Smooth muscle cell (in vitro differentiated cells): ENCODE data around the gene KLC4. TPM values are rescaled to one million over a fixed set of nuclear protein-coding genes. Genes with fewer than 3 reads are reported as not detected.
A peak's percentile ranks its signal among the peaks of the same experiment; 100 is the strongest.

Experiments used
- DNase-seq: peaks from one replicate; lab custom pipeline; 2025; ENCODE audit not compliant: unreplicated experiment; lab: John Stamatoyannopoulos, UW
- H2AFZ ChIP-seq: fragments of 200-600 bp; sonication (generic); 2 replicates; pipeline ENCODE4 v1.6.0; 2016; ENCODE audit warnings: antibody characterized with exemption, low read depth, mild to moderate bottlenecking
- H3F3A ChIP-seq: fragments of 200-600 bp; sonication (generic); 2 replicates; pipeline ENCODE4 v1.6.0; 2017; ENCODE audit warnings: antibody characterized with exemption, low read depth
- H3K27ac ChIP-seq: fragments of 200-600 bp; sonication (generic); 2 replicates; pipeline ENCODE4 v1.5.1; 2016; ENCODE audit warnings: low read depth, mild to moderate bottlenecking
- H3K27me3 ChIP-seq: fragments of 200-600 bp; sonication (generic); 2 replicates; pipeline ENCODE4 v1.6.1; 2016; ENCODE audit warnings: low read depth, mild to moderate bottlenecking
- H3K36me3 ChIP-seq: fragments of 200-600 bp; sonication (generic); 2 replicates; pipeline ENCODE4 v1.5.1; 2016; ENCODE audit warnings: low read depth
- H3K4me1 ChIP-seq: fragments of 200-600 bp; sonication (generic); 2 replicates; pipeline ENCODE4 v1.5.1; 2016; ENCODE audit warnings: low read depth
- H3K4me2 ChIP-seq: fragments of 200-600 bp; sonication (generic); 2 replicates; pipeline ENCODE4 v1.6.0; 2016; ENCODE audit warnings: mild to moderate bottlenecking
- H3K4me3 ChIP-seq: fragments of 200-600 bp; sonication (generic); 2 replicates; pipeline ENCODE4 v1.5.1; 2016; ENCODE audit warnings: mild to moderate bottlenecking
- H3K79me2 ChIP-seq: fragments of 200-600 bp; sonication (generic); 2 replicates; pipeline ENCODE4 v1.6.0; 2016; ENCODE audit warnings: low read depth, mild to moderate bottlenecking
- H3K9ac ChIP-seq: fragments of 200-600 bp; sonication (generic); 2 replicates; pipeline ENCODE4 v1.6.0; 2016; ENCODE audit warnings: low read depth
- H3K9me3 ChIP-seq: fragments of 200-600 bp; sonication (generic); replicated peaks from 2 replicates; pipeline ENCODE4 v1.5.1; 2016; ENCODE audit warnings: low read depth
- H4K20me1 ChIP-seq: fragments of 200-600 bp; sonication (generic); 2 replicates; pipeline ENCODE4 v1.6.0; 2016; ENCODE audit warnings: low read depth
- WGBS: methylation state at CpG from one replicate; pipeline ENCODE4 v1.1.7; 2016; ENCODE audit warnings: low lambda C conversion rate; 5-methylcytosine and 5-hydroxymethylcytosine counted together
- polyA plus RNA-seq: library from polyadenylated mRNA; unstranded; fragments of >200 nt; fragmentation: Nextera tagmentation; extraction: Ambion mirVana; gene quantifications from 2 replicates; pipeline ENCODE4 v1.2.1, GENCODE V29; 2016
- total RNA-seq: library from RNA; depleted of rRNA; stranded (reverse); fragments of >200 nt; gene quantifications from 2 replicates; pipeline ENCODE4 v1.2.3, GENCODE V29; 2014
- TF ChIP-seq, protein P1 (sequence below): fragments of 200-600 bp; sonication (generic); IDR thresholded peaks from 2 replicates; pipeline ENCODE4 v1.5.1; 2017; ENCODE audit warnings: borderline replicate concordance, mild to moderate bottlenecking, antibody characterized with exemption; ENCODE audit not compliant: insufficient read depth, poor library complexity, severe bottlenecking

Gene KLC4
- total and polyA plus RNA-seq, 2 experiments from 2014 or later: 20.0 to 25.7 TPM

DNA sequence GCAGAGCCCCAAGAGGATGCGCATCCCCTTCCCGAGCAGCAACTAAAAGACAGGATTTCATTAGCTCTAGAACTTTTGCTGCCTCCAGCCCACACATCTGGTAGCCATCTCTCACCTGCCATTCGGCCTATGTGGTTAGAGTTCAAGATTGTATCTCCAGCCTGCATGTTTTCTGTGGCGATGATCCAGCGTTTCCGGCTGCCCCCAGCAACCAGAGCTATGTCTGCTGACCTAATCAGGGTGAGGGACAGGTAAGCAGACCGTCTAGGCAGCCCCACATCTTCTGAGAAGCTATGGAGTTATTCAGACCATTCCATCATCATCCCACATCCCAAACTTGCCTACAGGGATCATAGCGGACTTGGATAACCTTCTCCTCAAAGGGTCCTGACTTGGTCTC is 3.5 kb upstream of the KLC4 start:
- peaks cover 27% of the 10 kb centered on the region for H3K4me1 ChIP-seq
- no peak overlapping the region for H3K4me3 ChIP-seq
- no peaks in the 10 kb centered on the region for H4K20me1 ChIP-seq
- no peaks in the 10 kb centered on the region for H3K36me3 ChIP-seq
- no peaks in the 10 kb centered on the region for H3K9me3 ChIP-seq
- H2AFZ ChIP-seq: no peak overlapping the region
- H3K9ac ChIP-seq: no peak overlapping the region
- 84% methylated on average over 8 of the region's 8 CpGs for WGBS
- H3K79me2 ChIP-seq: peaks cover 45% of the 10 kb centered on the region
- TF ChIP-seq, protein P1, sequence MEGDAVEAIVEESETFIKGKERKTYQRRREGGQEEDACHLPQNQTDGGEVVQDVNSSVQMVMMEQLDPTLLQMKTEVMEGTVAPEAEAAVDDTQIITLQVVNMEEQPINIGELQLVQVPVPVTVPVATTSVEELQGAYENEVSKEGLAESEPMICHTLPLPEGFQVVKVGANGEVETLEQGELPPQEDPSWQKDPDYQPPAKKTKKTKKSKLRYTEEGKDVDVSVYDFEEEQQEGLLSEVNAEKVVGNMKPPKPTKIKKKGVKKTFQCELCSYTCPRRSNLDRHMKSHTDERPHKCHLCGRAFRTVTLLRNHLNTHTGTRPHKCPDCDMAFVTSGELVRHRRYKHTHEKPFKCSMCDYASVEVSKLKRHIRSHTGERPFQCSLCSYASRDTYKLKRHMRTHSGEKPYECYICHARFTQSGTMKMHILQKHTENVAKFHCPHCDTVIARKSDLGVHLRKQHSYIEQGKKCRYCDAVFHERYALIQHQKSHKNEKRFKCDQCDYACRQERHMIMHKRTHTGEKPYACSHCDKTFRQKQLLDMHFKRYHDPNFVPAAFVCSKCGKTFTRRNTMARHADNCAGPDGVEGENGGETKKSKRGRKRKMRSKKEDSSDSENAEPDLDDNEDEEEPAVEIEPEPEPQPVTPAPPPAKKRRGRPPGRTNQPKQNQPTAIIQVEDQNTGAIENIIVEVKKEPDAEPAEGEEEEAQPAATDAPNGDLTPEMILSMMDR: no peak
- peaks cover 2% of the 10 kb centered on the region for H3F3A ChIP-seq
- no peak for DNase-seq
- no peaks in the 10 kb centered on the region for H3K27me3 ChIP-seq
- H3K27ac ChIP-seq: no peak overlapping the region
- no peak overlapping the region for H3K4me2 ChIP-seq

DNA sequence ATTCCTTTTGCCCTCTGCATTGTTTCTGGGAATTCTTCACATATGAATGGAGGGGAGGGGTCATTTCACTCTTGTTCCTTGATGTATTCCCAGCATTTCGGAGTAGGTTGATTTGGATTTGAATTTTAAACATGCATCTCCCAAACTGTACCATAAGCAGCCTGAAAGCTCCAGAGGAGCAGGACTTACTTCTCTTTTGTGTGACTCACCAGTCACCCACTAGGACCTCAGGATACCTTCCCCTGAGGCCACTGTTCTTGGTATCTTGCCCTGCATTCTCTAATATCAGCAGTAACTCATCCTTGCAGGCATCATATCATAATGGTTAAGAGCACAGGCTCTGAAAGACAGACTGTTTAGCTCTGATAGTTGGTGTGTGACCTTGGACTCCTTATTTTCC is 900 bp upstream of the KLC4 start:
- DNase-seq: no peak
- H3F3A ChIP-seq: peaks cover 2% of the 10 kb centered on the region
- peak overlapping the region; percentile 94 for H3K9ac ChIP-seq

DNA sequence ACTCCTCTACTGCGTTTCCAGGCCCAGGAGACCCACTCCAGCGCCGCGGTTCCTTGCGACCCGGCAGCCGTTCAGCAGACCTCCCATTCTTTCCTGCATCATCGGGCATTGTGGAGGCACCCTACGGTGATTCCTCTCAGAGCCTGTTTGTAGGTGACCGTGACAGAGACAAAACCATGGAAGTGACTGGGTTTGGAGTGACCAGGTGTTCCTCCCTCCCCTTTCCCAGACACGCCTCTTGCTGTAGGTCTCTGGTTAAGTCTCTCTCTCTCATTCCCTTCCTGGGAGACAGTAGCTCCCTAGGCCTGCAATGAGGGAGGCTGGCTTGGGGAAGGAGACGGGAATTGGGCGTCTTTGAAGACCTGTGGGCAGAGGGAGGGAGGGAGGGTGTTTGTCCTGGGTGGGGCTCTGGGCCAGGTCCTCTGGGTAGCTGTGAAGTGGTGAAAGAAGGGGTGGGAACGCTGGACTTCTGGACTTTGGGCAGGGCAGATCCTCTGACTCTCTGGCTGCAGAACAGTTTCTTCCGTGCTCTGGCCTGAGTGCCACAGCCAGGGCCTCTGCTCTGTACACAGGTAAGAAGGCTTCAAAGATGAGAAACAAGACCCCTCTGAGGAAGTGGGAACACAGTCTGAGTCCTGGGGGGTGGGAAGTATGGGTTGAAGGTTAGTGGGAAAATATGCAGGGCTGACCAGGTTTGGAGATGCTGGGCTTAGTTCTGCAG is 763 bp downstream of the KLC4 start:
- Histone ChIP-seq H3K79me2 (peaks cover 22% of the 10 kb centered on the region), H3K4me2 (peak overlapping the region; percentile 92), H3F3A (no peaks in the 10 kb centered on the region), H4K20me1 (no peaks in the 10 kb centered on the region), H3K36me3 (no peaks in the 10 kb centered on the region), H3K27me3 (no peaks in the 10 kb centered on the region), H3K4me3 (peak overlapping the region; percentile 88), H3K9ac (peak overlapping the region; percentile 94), H3K9me3 (no peaks in the 10 kb centered on the region), H3K27ac (peak overlapping the region; percentile 89), H2AFZ (peak overlapping the region; percentile 81), H3K4me1 (peaks cover 16% of the 10 kb centered on the region)
- DNase-seq: no peak
- TF ChIP-seq, protein P1: no peak
- WGBS: 14% methylated on average over 12 of the region's 15 CpGs

More for the DNA sequence above, 900 bp upstream of the KLC4 start:
- no peaks in the 10 kb centered on the region for H3K27me3 ChIP-seq
- no peaks in the 10 kb centered on the region for H3K9me3 ChIP-seq
- TF ChIP-seq, protein P1: no peak
- H3K79me2 ChIP-seq: peaks cover 23% of the 10 kb centered on the region
- 86% methylated on average over 1 of the region's 1 CpG for WGBS
- H3K4me2 ChIP-seq: peak overlapping the region; percentile 93
- no peaks in the 10 kb centered on the region for H3K36me3 ChIP-seq
- H2AFZ ChIP-seq: no peak overlapping the region
- H3K4me3 ChIP-seq: peak overlapping the region; percentile 88
- H3K27ac ChIP-seq: peak overlapping the region; percentile 89
- H3K4me1 ChIP-seq: peaks cover 16% of the 10 kb centered on the region
- no peaks in the 10 kb centered on the region for H4K20me1 ChIP-seq
